D721Med (cell line): ENCODE measurements around the gene ICA1.

ENCODE experiments used
- DNase-seq: peaks from one replicate; pipeline ENCODE4 v3.0.0; 2011; ENCODE audit warnings: low spot score; ENCODE audit not compliant: insufficient read length
- FAIRE-seq: peaks from 2 replicates; lab custom pipeline; 2011; peaks lifted over from hg19 to GRCh38; lab: Jason Lieb, UNC
- CTCF ChIP-seq: IDR thresholded peaks from 2 replicates; pipeline ENCODE4 v1.5.1; 2012; ENCODE audit warnings: mild to moderate bottlenecking, control low read depth; ENCODE audit not compliant: insufficient read depth; ENCODE audit errors: missing control alignments

The ICA1 gene

GRCh38 chr7:8208816-8209215 lies 53.2 kb downstream of the ICA1 start:
- no peak for TF ChIP-seq CTCF
- no peak for FAIRE-seq
- DNase-seq = no peak

- FAIRE-seq = no peak
- no peak for TF ChIP-seq CTCF
- no peak for DNase-seq
Measured at GRCh38 chr7:8206956-8207355, 55.0 kb downstream of the ICA1 start.

- DNase-seq (no peak), FAIRE-seq (no peak)
- no peak for TF ChIP-seq CTCF
Measured at GRCh38 chr7:8205537-8205936, 56.4 kb downstream of the ICA1 start.

GRCh38 chr7:8205031-8205387 lies 57.0 kb downstream of the ICA1 start:
- no peak for DNase-seq
- TF ChIP-seq CTCF = no peak
- FAIRE-seq = no peak

GRCh38 chr7:8204339-8205030 lies 57.5 kb downstream of the ICA1 start:
- FAIRE-seq (no peak), DNase-seq (no peak)
- no peak for TF ChIP-seq CTCF

- no peak for TF ChIP-seq CTCF
- DNase-seq (no peak), FAIRE-seq (no peak)
Measured at GRCh38 chr7:8201846-8202441, 60.0 kb downstream of the ICA1 start.

GRCh38 chr7:8200717-8201116 lies 61.2 kb downstream of the ICA1 start:
- no peak for FAIRE-seq

More at GRCh38 chr7:8200717-8201116, 61.2 kb downstream of the ICA1 start:
- no peak for TF ChIP-seq CTCF
- DNase-seq = no peak
